Naive thymus-derived CD4-positive, alpha-beta T cell (primary cell): Measurements from ENCODE around the gene FCRL5. TPM values are rescaled to one million over a fixed set of nuclear protein-coding genes. Genes with fewer than 3 reads are reported as not detected.
"Not testable (repeated sequence)": the region's sequence is repeated elsewhere in the genome, so short reads cannot be mapped to it uniquely, and the experiment has no call there.

Experiments
- ATAC-seq: fragments of 150-1000 bp; cut with Tn5 transposase; 2 replicates; pipeline ENCODE4 v1.10.0; 2021; ENCODE audit warnings: mild to moderate bottlenecking, moderate library complexity
- CTCF ChIA-PET: fragments of 350-600 bp; sonication (Branson Sonifier 250); formaldehyde crosslinking; loops from one replicate; lab custom pipeline; 2021; ENCODE audit warnings: antibody characterized with exemption; lab: Charles Lee
- POLR2A ChIA-PET: fragments of 350-600 bp; sonication (Branson Sonifier 250); formaldehyde crosslinking; loops from one replicate; lab custom pipeline; 2021; ENCODE audit warnings: antibody characterized with exemption, inconsistent platforms; lab: Charles Lee
- DNase-seq, 9 donors: peaks; one replicate each; pipeline versions ENCODE4 v3.0.0 to v3.0.0-alpha.2; 2020 to 2022; ENCODE audit warnings: mixed read lengths in 1 of 9
- H3K27ac ChIP-seq: one replicate; pipeline ENCODE4 v1.7.0; 2013; ENCODE audit warnings: mild to moderate bottlenecking, low read depth, low read length, moderate library complexity
- H3K27me3 ChIP-seq, 2 donors: one replicate each; pipeline ENCODE4 v1.7.0; 2013; ENCODE audit warnings: low read length in 2 of 2, mild to moderate bottlenecking in 2 of 2, moderate library complexity in 2 of 2; ENCODE audit not compliant: control insufficient read depth in 2 of 2, insufficient read depth in 2 of 2
- H3K36me3 ChIP-seq, 3 experiments: 1 replicate in 2 of 3; 2 replicates in 1 of 3; pipeline ENCODE4 v1.7.0; 2013; ENCODE audit warnings: low read length in 3 of 3, mild to moderate bottlenecking in 3 of 3, moderate library complexity in 1 of 3; ENCODE audit not compliant: insufficient read depth in 3 of 3, control insufficient read depth in 2 of 3
- H3K4me1 ChIP-seq, 2 donors: one replicate each; pipeline ENCODE4 v1.7.0; 2013; ENCODE audit warnings: low read length in 2 of 2, mild to moderate bottlenecking in 2 of 2, moderate library complexity in 1 of 2; ENCODE audit not compliant: control insufficient read depth in 2 of 2, insufficient read depth in 2 of 2
- H3K4me3 ChIP-seq: 2 replicates; pipeline ENCODE4 v1.7.0; 2013; ENCODE audit warnings: mild to moderate bottlenecking, low read length
- H3K9me3 ChIP-seq, 3 experiments: 1 replicate in 2 of 3; 2 replicates in 1 of 3; pipeline ENCODE4 v1.7.0; 2013; ENCODE audit warnings: low read length in 3 of 3; ENCODE audit not compliant: control insufficient read depth in 2 of 3
- H3K27ac Mint-ChIP-seq, 9 donors: one replicate each; pipeline ENCODE4 v1.8.0; 2020 to 2022; ENCODE audit warnings: mixed read lengths in 9 of 9, mild to moderate bottlenecking in 8 of 9, moderate library complexity in 5 of 9, inconsistent platforms in 2 of 9
- H3K27me3 Mint-ChIP-seq, 5 donors: one replicate each; pipeline ENCODE4 v1.8.0; 2021 to 2022; ENCODE audit warnings: mixed read lengths in 5 of 5, mild to moderate bottlenecking in 1 of 5
- H3K36me3 Mint-ChIP-seq, 5 donors: one replicate each; pipeline ENCODE4 v1.8.0; 2020 to 2022; ENCODE audit warnings: mixed read lengths in 5 of 5, mild to moderate bottlenecking in 3 of 5, inconsistent platforms in 1 of 5
- H3K4me1 Mint-ChIP-seq, 7 donors: one replicate each; pipeline ENCODE4 v1.8.0; 2020 to 2022; ENCODE audit warnings: mixed read lengths in 7 of 7, mild to moderate bottlenecking in 3 of 7, inconsistent platforms in 1 of 7
- H3K4me3 Mint-ChIP-seq, 10 donors: one replicate each; pipeline ENCODE4 v1.8.0; 2020 to 2022; ENCODE audit warnings: mild to moderate bottlenecking in 10 of 10, mixed read lengths in 10 of 10, moderate library complexity in 6 of 10, inconsistent platforms in 2 of 10
- H3K9me3 Mint-ChIP-seq, 11 donors: one replicate each; pipeline ENCODE4 v1.8.0; 2020 to 2022; ENCODE audit warnings: mixed read lengths in 11 of 11, mild to moderate bottlenecking in 4 of 11, inconsistent platforms in 1 of 11, moderate library complexity in 1 of 11
- intact Hi-C, 2 donors: fragments of 100-400 bp; cut with micrococcal nuclease; formaldehyde crosslinking; loops; one replicate each; pipeline ENCODE4 v1.15.1; 2023
- polyA plus RNA-seq, 2 donors: library from polyadenylated mRNA; unstranded; fragments of 300-500 nt; fragmentation: Illumina TruSeq; gene quantifications; one replicate each; pipeline ENCODE4 v1.2.3, GENCODE V29; 2021
- total RNA-seq, 6 experiments: library from RNA in 5 of 6; stranded (reverse) in 5 of 6; gene quantifications; 1 replicate in 5 of 6; 2 replicates in 1 of 6; pipeline ENCODE4 v1.2.3 and lab custom pipeline; 2021 to 2026

FCRL5 gene
- total and polyA plus RNA-seq, 7 experiments from 2014 or later = 0.11 to 3.8 (median 0.80) TPM; not detected in 3

- intact Hi-C loops = no loop called here
- H3K4me3 Mint-ChIP-seq = no peak overlapping the region
- peaks cover 0 to 2% of the 10 kb centered on the region in 2 donors for H3K27me3 ChIP-seq
- H3K27me3 Mint-ChIP-seq = peaks cover 5 to 44% (median 34%) of the 10 kb centered on the region in 5 donors
- H3K36me3 Mint-ChIP-seq = no peaks in the 10 kb centered on the region
- no peaks in the 10 kb centered on the region for H3K36me3 ChIP-seq
- DNase-seq (no peak), ATAC-seq (peak; percentile 31)
- ChIA-PET POLR2A (no interaction called here), CTCF (no interaction called here)
- no peaks in the 10 kb centered on the region for H3K9me3 Mint-ChIP-seq
- H3K27ac ChIP-seq = no peak overlapping the region
- no peak overlapping the region for H3K4me3 ChIP-seq
- no peaks in the 10 kb centered on the region for H3K9me3 ChIP-seq
- peaks cover 0 to 8% (median 0%) of the 10 kb centered on the region in 7 donors for H3K4me1 Mint-ChIP-seq
- H3K4me1 ChIP-seq = no peaks in the 10 kb centered on the region
- H3K27ac Mint-ChIP-seq = no peak overlapping the region
Observed at GRCh38 chr1:157566484-157567300, 14.4 kb upstream of the FCRL5 start.

GRCh38 chr1:157562515-157562914 is 10.2 kb upstream of the FCRL5 start:
- Mint-ChIP-seq H3K27me3 (peaks cover 7 to 44% (median 35%) of the 10 kb centered on the region in 5 donors), H3K4me3 (no peak overlapping the region), H3K27ac (no peak overlapping the region), H3K9me3 (peaks cover 0 to 1% (median 0%) of the 10 kb centered on the region in 11 donors), H3K36me3 (no peaks in the 10 kb centered on the region), H3K4me1 (peaks cover 0 to 8% (median 0%) of the 10 kb centered on the region in 7 donors)
- Histone ChIP-seq H3K36me3 (no peaks in the 10 kb centered on the region), H3K9me3 (no peaks in the 10 kb centered on the region), H3K27me3 (no peaks in the 10 kb centered on the region), H3K4me1 (no peaks in the 10 kb centered on the region), H3K27ac (no peak overlapping the region), H3K4me3 (no peak overlapping the region)
- no peak for ATAC-seq
- ChIA-PET POLR2A (no interaction called here), CTCF (no interaction called here)
- no peak for DNase-seq
- intact Hi-C loops = no loop called here

GRCh38 chr1:157558119-157558518 is 5.8 kb upstream of the FCRL5 start:
- peaks cover 0 to 8% (median 0%) of the 10 kb centered on the region in 7 donors for H3K4me1 Mint-ChIP-seq
- peaks cover 0 to 1% (median 0%) of the 10 kb centered on the region in 11 donors for H3K9me3 Mint-ChIP-seq
- H3K4me3 Mint-ChIP-seq = no peak overlapping the region
- no peak overlapping the region for H3K4me3 ChIP-seq
- no peaks in the 10 kb centered on the region for H3K36me3 Mint-ChIP-seq
- H3K4me1 ChIP-seq = no peaks in the 10 kb centered on the region
- CTCF ChIA-PET = no interaction called here
- no peak overlapping the region for H3K27ac Mint-ChIP-seq
- H3K36me3 ChIP-seq = no peaks in the 10 kb centered on the region
- POLR2A ChIA-PET = no interaction called here
- H3K9me3 ChIP-seq = no peaks in the 10 kb centered on the region
- no peaks in the 10 kb centered on the region for H3K27me3 ChIP-seq
- ATAC-seq (no peak), DNase-seq (no peak)
- no peak overlapping the region for H3K27ac ChIP-seq
- peaks cover 7 to 22% (median 17%) of the 10 kb centered on the region in 5 donors for H3K27me3 Mint-ChIP-seq
- intact Hi-C loops = no loop called here

- H3K4me3 Mint-ChIP-seq, intact Hi-C loops, ATAC-seq, H3K9me3 Mint-ChIP-seq, H3K4me1 ChIP-seq, H3K27ac Mint-ChIP-seq, H3K4me1 Mint-ChIP-seq, H3K36me3 ChIP-seq, CTCF ChIA-PET, H3K27ac ChIP-seq, DNase-seq, POLR2A ChIA-PET, H3K27me3 ChIP-seq, H3K4me3 ChIP-seq, H3K36me3 Mint-ChIP-seq, H3K9me3 ChIP-seq: not testable (repeated sequence)
- peaks cover 5 to 27% (median 15%) of the 10 kb centered on the region in 5 donors for H3K27me3 Mint-ChIP-seq
Observed at GRCh38 chr1:157548081-157548480, 4.2 kb downstream of the FCRL5 start.

- Mint-ChIP-seq H3K9me3 (peaks cover 0 to 3% (median 0%) of the 10 kb centered on the region in 11 donors), H3K4me3 (no peak overlapping the region), H3K27ac (no peak overlapping the region), H3K36me3 (no peaks in the 10 kb centered on the region), H3K4me1 (no peaks in the 10 kb centered on the region), H3K27me3 (peaks cover 11 to 54% (median 19%) of the 10 kb centered on the region in 5 donors)
- CTCF ChIA-PET = no interaction called here
- POLR2A ChIA-PET = no interaction called here
- intact Hi-C loops = no loop called here
- no peak overlapping the region for H3K27ac ChIP-seq
- ATAC-seq = no peak
- no peak for DNase-seq
- H3K4me1 ChIP-seq = no peaks in the 10 kb centered on the region
- H3K4me3 ChIP-seq = no peak overlapping the region
- no peaks in the 10 kb centered on the region for H3K9me3 ChIP-seq
- no peaks in the 10 kb centered on the region for H3K27me3 ChIP-seq
- no peaks in the 10 kb centered on the region for H3K36me3 ChIP-seq
Observed at GRCh38 chr1:157542676-157543075, 9.6 kb downstream of the FCRL5 start.

GRCh38 chr1:157540852-157541251 is 11.5 kb downstream of the FCRL5 start:
- DNase-seq = no peak
- CTCF ChIA-PET = no interaction called here
- peaks cover 16 to 59% (median 27%) of the 10 kb centered on the region in 5 donors for H3K27me3 Mint-ChIP-seq

More at GRCh38 chr1:157540852-157541251, 11.5 kb downstream of the FCRL5 start:
- H3K9me3 Mint-ChIP-seq = peaks cover 0 to 7% (median 0%) of the 10 kb centered on the region in 11 donors
- Histone ChIP-seq H3K4me3 (no peak overlapping the region), H3K27ac (no peak overlapping the region), H3K4me1 (no peaks in the 10 kb centered on the region), H3K9me3 (no peaks in the 10 kb centered on the region), H3K27me3 (no peaks in the 10 kb centered on the region), H3K36me3 (no peaks in the 10 kb centered on the region)
- no peak overlapping the region for H3K27ac Mint-ChIP-seq
- H3K4me3 Mint-ChIP-seq = no peak overlapping the region
- POLR2A ChIA-PET = no interaction called here
- intact Hi-C loops = no loop called here
- no peaks in the 10 kb centered on the region for H3K36me3 Mint-ChIP-seq
- no peak for ATAC-seq
- H3K4me1 Mint-ChIP-seq = no peaks in the 10 kb centered on the region
